Measurements from ENCODE around the gene NELL2. TPM values are rescaled to one million over a fixed set of nuclear protein-coding genes. Genes with fewer than 3 reads are reported as not detected.

Gene NELL2
- total RNA-seq, 1 donor, result 0.36 TPM

- TF ChIP-seq, protein P1, sequence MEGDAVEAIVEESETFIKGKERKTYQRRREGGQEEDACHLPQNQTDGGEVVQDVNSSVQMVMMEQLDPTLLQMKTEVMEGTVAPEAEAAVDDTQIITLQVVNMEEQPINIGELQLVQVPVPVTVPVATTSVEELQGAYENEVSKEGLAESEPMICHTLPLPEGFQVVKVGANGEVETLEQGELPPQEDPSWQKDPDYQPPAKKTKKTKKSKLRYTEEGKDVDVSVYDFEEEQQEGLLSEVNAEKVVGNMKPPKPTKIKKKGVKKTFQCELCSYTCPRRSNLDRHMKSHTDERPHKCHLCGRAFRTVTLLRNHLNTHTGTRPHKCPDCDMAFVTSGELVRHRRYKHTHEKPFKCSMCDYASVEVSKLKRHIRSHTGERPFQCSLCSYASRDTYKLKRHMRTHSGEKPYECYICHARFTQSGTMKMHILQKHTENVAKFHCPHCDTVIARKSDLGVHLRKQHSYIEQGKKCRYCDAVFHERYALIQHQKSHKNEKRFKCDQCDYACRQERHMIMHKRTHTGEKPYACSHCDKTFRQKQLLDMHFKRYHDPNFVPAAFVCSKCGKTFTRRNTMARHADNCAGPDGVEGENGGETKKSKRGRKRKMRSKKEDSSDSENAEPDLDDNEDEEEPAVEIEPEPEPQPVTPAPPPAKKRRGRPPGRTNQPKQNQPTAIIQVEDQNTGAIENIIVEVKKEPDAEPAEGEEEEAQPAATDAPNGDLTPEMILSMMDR (IDR thresholded peaks at IDR 0.05; ENCODE audit: insufficient read depth, low read length), result no peak
- no peak overlapping the region for H3K4me3 ChIP-seq (ENCODE audit: low read depth, low read length)
- no peak for DNase-seq (ENCODE audit: low read depth)
Measured at GRCh38 chr12:44484862-44485261, 391.3 kb downstream of the NELL2 start.

GRCh38 chr12:44477331-44477980, 398.7 kb downstream of the NELL2 start:
- H3K4me3 ChIP-seq (ENCODE audit: low read depth, low read length), result no peak overlapping the region
- no peak for DNase-seq (ENCODE audit: low read depth)
- TF ChIP-seq, protein P1 (IDR thresholded peaks at IDR 0.05; ENCODE audit: insufficient read depth, low read length), result no peak

GRCh38 chr12:44476683-44477082, 399.4 kb downstream of the NELL2 start:
- DNase-seq (ENCODE audit: low read depth), result no peak
- H3K4me3 ChIP-seq (ENCODE audit: low read depth, low read length), result no peak overlapping the region
- TF ChIP-seq, protein P1 (IDR thresholded peaks at IDR 0.05; ENCODE audit: insufficient read depth, low read length), result no peak

GRCh38 chr12:44465139-44465538, 411.0 kb downstream of the NELL2 start:
- TF ChIP-seq, protein P1 (IDR thresholded peaks at IDR 0.05; ENCODE audit: insufficient read depth, low read length), result no peak
- H3K4me3 ChIP-seq (ENCODE audit: low read depth, low read length), result no peak overlapping the region
- DNase-seq (ENCODE audit: low read depth), result no peak

DNA sequence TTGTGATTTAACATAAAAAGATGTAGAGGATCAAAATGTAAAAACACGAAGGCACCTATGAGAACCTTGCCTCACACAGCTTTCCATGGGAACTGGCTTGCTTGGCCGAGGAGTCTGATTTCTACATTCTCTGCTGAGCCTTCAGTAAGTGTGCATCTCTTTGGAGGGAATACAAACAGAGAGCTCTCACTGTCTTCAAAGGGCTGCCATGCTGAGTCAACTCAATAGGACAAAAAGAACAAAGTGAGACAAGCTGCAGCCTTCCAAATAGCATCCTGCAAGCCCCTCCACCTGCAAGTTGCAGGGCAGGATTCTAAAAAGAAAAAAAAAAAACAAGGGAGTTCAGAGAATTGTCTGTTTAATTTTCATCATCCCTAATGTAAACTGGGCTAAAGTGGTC, 411.9 kb downstream of the NELL2 start:
- no peak overlapping the region for H3K4me3 ChIP-seq (ENCODE audit: low read depth, low read length)
- TF ChIP-seq, protein P1 (IDR thresholded peaks at IDR 0.05; ENCODE audit: insufficient read depth, low read length), result no peak
- no peak for DNase-seq (ENCODE audit: low read depth)

- TF ChIP-seq, protein P1 (IDR thresholded peaks at IDR 0.05; ENCODE audit: insufficient read depth, low read length), result no peak
- no peak for DNase-seq (ENCODE audit: low read depth)
- no peak overlapping the region for H3K4me3 ChIP-seq (ENCODE audit: low read depth, low read length)
Measured at GRCh38 chr12:44462729-44463128, 413.4 kb downstream of the NELL2 start.

DNA sequence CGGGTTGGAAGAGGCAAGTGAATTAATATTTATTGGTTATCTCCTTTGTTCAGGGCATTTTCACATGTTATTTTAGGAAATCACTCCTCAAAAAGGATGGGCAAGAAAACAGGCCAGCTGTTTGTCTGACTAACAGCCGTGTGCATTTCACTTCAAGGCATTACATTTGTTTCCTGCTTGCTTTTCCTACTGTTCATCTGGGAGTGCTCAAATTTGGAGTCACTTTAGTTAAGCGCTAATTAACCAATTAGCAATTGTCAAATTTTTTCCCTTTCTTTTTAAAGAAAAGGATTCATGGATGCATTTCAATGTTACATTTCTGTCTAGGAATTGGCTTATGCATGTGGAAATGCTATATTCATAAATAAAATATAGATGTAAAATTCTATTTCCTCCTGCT, 415.9 kb downstream of the NELL2 start:
- DNase-seq (ENCODE audit: low read depth), result no peak
- H3K4me3 ChIP-seq (ENCODE audit: low read depth, low read length), result no peak overlapping the region
- TF ChIP-seq, protein P1 (IDR thresholded peaks at IDR 0.05; ENCODE audit: insufficient read depth, low read length), result no peak
